ENCODE measurements around the gene HSPA4. TPM values are rescaled to one million over a fixed set of nuclear protein-coding genes. Genes with fewer than 3 reads are reported as not detected.

Gene HSPA4
- total and polyA plus RNA-seq, 2 of the 4 experiments (the other 2 are of a cell fraction): 34.9 to 120 TPM

GRCh38 chr5:133075572-133076536 is 24.0 kb downstream of the HSPA4 start:
- peaks cover 36% of the 10 kb centered on the region; the same call in 1 of the 2 replicates for H4K20me1 ChIP-seq (ENCODE audit: insufficient read depth, low read length)
- H3K4me2 ChIP-seq (ENCODE audit: low read depth, low read length): no peak overlapping the region
- no peak overlapping the region for H3K27ac ChIP-seq (ENCODE audit: insufficient read depth, low read length)
- CTCF ChIA-PET: interaction anchor here (0.6 kb wide), 1 partner anchor 1577 kb away, joined by 4 read pairs; no protein-coding TSS in a partner anchor
- H2AK5ac ChIP-seq (ENCODE audit: low read depth, low read length): no peak overlapping the region
- H3K23ac ChIP-seq (ENCODE audit: low read depth, low read length): no peak overlapping the region
- 100% methylated on average over 2 of the region's 7 CpGs; no CpG with 5 or more reads in 1 of the 2 experiments for WGBS, 2 experiments (ENCODE audit: extremely low coverage in 2 of 2, insufficient read length in 1 of 2)
- H2BK5ac ChIP-seq (ENCODE audit: low read depth, low read length, poor library complexity, severe bottlenecking): no peak overlapping the region
- DNase-seq: no peak
- no peak overlapping the region for H3K18ac ChIP-seq (ENCODE audit: low read depth, low read length)
- H3K9ac ChIP-seq (ENCODE audit: low read depth, low read length): no peak overlapping the region
- H2AFZ ChIP-seq (replicated peaks; ENCODE audit: low read length, poor library complexity): no peak overlapping the region
- H2BK15ac ChIP-seq (ENCODE audit: low read depth, low read length): no peak overlapping the region
- POLR2A ChIA-PET (ENCODE audit: unreplicated experiment): no interaction called here
- no TSS peak for BruUV-seq (replicated peaks)
- intact Hi-C loops (cut with micrococcal nuclease) (no loop called here), in situ Hi-C loops (cut with MboI; ENCODE audit: low sequenced_read_pairs) (no loop called here), dilution Hi-C loops (cut with HindIII; ENCODE audit: low sequenced_read_pairs, unreplicated experiment) (no loop called here)
- H3K9me1 ChIP-seq (ENCODE audit: insufficient read depth, low read length): no peaks in the 10 kb centered on the region
- H4K5ac ChIP-seq (ENCODE audit: low read depth, low read length): no peak overlapping the region
- no peaks in the 10 kb centered on the region for H3K9me3 ChIP-seq (ENCODE audit: control insufficient read depth, insufficient read depth, low read length)
- no peak overlapping the region for H4K8ac ChIP-seq (ENCODE audit: low read depth in 2 of 2, low read length in 2 of 2)
- H3K4me3 ChIP-seq (ENCODE audit: insufficient read depth, low read depth, low read length): no peak overlapping the region
- no peak overlapping the region for H2AK9ac ChIP-seq (replicated peaks; ENCODE audit: low read depth, low read length, poor library complexity)
- no peak overlapping the region for H3K56ac ChIP-seq (ENCODE audit: extremely low read depth, insufficient read depth, low read length)
- no peak; the same call in 1 of the 2 replicates for ATAC-seq (ENCODE audit: low read depth)
- TF ChIP-seq RFX5 (IDR thresholded peaks at IDR 0.05; ENCODE audit: low read depth, low read length) (no peak), USF2 (IDR thresholded peaks at IDR 0.05; ENCODE audit: low read depth, low read length) (no peak), POLR2A (IDR thresholded peaks at IDR 0.05; ENCODE audit: low read depth, low read length) (no peak), RAD21 (IDR thresholded peaks at IDR 0.05; ENCODE audit: low read length) (no peak), CEBPB (IDR thresholded peaks at IDR 0.05; ENCODE audit: low read depth, low read length) (no peak), SMC3 (IDR thresholded peaks at IDR 0.05; ENCODE audit: low read depth, low read length) (no peak)
- H3K4ac ChIP-seq (ENCODE audit: low read depth, low read length): no peak overlapping the region
- peaks cover 17 to 62% of the 10 kb centered on the region in 2 experiments for H3K79me1 ChIP-seq (ENCODE audit: low read depth in 1 of 2, low read length in 2 of 2)
- H3K27me3 ChIP-seq (ENCODE audit: control insufficient read depth, insufficient read depth, low read length): no peaks in the 10 kb centered on the region
- H3K4me1 ChIP-seq (ENCODE audit: control insufficient read depth, insufficient read depth, low read length): peaks cover 3% of the 10 kb centered on the region; the same call in 1 of the 2 replicates
- no peak overlapping the region for H4K91ac ChIP-seq (ENCODE audit: insufficient read depth, low read depth, low read length)
- H2BK20ac ChIP-seq (ENCODE audit: low read depth, low read length): no peak overlapping the region
- no peak overlapping the region for H3K14ac ChIP-seq (replicated peaks; ENCODE audit: low read depth, low read length)
- H2BK120ac ChIP-seq (ENCODE audit: low read depth, low read length): no peak overlapping the region
- H3K36me3 ChIP-seq (ENCODE audit: control insufficient read depth, insufficient read depth, low read length): peaks cover 19% of the 10 kb centered on the region
